Rectal smooth muscle tissue (tissue), 1 donor: ENCODE measurements around the gene PHTF2.

Source experiments
- H3K27ac ChIP-seq: one replicate; pipeline ENCODE4 v1.7.0; 2013; ENCODE audit warnings: low read depth, low read length, inconsistent platforms
- H3K27me3 ChIP-seq: one replicate; pipeline ENCODE4 v1.7.0; 2013; ENCODE audit warnings: low read length; ENCODE audit not compliant: control insufficient read depth, insufficient read depth
- H3K36me3 ChIP-seq: one replicate; pipeline ENCODE4 v1.7.0; 2013; ENCODE audit warnings: low read length; ENCODE audit not compliant: control insufficient read depth, insufficient read depth
- H3K4me1 ChIP-seq: one replicate; pipeline ENCODE4 v1.7.0; 2013; ENCODE audit warnings: low read length; ENCODE audit not compliant: control insufficient read depth, insufficient read depth
- H3K4me3 ChIP-seq: one replicate; pipeline ENCODE4 v1.7.0; 2013; ENCODE audit warnings: low read length
- H3K9ac ChIP-seq: one replicate; pipeline ENCODE4 v1.7.0; 2013; ENCODE audit warnings: low read length

Gene PHTF2

DNA sequence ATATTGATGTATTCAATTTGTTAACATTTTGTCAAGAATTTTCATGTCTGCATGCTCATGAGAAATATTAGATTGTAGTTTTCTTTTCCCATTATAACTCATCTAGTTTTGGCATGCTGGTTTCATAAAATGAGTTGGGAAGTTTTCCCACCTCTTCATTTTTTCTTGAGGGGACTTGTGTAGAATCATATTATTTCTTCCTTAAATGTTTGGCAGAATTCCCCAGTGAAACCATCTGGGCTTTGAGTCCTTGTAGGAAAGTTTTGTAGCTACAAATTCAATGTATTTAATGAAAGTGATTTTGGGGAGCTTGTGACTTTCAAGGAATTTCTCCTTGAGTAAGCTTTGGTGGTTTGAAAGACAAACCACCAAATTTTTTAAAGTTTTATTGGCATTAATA, 173.2 kb downstream of the PHTF2 start:
- H3K27ac ChIP-seq = no peak overlapping the region
- H3K36me3 ChIP-seq = no peaks in the 10 kb centered on the region
- H3K27me3 ChIP-seq = no peaks in the 10 kb centered on the region
- no peaks in the 10 kb centered on the region for H3K4me1 ChIP-seq
- no peak overlapping the region for H3K4me3 ChIP-seq
- H3K9ac ChIP-seq = no peak overlapping the region

DNA sequence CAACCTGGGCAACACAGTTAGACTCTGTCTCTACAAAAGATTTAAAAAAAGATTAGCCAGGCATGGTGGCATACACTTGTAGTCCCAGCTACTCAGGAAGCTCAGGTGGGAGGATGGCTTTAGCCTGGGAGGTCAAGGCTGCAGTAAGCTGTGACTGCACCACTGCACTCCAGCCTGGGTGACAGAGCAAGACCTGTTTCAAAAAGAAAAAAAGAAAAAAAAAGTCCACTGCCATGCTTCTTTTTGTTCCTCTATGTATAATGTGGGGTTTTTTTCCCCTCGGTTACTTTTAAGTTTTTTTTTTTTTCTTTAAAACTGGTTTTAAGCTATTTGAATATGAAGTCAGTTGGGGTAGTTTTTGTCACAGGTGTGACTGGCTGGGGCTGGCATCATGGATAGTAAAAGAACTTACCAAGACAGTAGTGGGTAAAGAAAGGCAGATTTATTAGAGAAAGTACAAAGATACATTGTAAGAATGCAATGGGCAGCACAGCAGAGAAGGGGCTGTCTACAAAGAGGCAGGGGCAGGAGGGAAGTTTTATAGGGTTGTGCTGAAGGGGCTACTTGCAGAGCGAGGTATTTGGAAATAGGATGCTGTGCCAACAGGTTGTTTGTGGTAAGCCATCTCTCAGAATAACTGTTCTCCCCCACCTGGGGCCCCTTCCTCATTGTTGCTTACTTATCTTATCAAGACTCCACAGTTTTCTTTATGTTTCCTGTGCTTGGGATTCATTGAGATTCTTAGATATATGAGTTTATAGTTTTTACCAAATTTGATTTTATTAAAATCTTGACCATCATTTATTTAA, 177.3 kb downstream of the PHTF2 start:
- no peak overlapping the region for H3K27ac ChIP-seq
- no peak overlapping the region for H3K9ac ChIP-seq
- H3K27me3 ChIP-seq = no peaks in the 10 kb centered on the region
- no peaks in the 10 kb centered on the region for H3K36me3 ChIP-seq
- no peaks in the 10 kb centered on the region for H3K4me1 ChIP-seq
- H3K4me3 ChIP-seq = no peak overlapping the region

DNA sequence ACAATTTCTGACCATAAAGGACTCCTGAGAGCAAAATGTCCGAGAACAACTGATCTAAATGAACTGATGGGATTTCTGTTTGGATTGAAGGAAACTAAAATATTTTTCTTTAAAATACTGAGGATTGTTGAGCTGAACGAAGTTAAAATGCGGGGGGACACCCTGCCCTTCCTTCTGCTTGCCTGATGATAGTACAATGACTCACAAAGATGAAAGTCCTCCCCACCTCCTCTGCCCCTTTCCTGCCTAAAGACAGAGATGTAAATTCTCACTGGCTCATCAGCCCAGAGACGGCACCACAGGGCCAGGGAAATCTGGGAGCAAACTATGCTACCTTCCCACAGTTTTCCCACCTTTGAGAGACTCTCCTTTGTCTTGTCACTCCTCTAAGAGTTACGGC, 180.6 kb downstream of the PHTF2 start:
- no peaks in the 10 kb centered on the region for H3K27me3 ChIP-seq
- no peak overlapping the region for H3K27ac ChIP-seq
- no peaks in the 10 kb centered on the region for H3K4me1 ChIP-seq
- no peak overlapping the region for H3K4me3 ChIP-seq
- H3K9ac ChIP-seq = no peak overlapping the region
- no peaks in the 10 kb centered on the region for H3K36me3 ChIP-seq

DNA sequence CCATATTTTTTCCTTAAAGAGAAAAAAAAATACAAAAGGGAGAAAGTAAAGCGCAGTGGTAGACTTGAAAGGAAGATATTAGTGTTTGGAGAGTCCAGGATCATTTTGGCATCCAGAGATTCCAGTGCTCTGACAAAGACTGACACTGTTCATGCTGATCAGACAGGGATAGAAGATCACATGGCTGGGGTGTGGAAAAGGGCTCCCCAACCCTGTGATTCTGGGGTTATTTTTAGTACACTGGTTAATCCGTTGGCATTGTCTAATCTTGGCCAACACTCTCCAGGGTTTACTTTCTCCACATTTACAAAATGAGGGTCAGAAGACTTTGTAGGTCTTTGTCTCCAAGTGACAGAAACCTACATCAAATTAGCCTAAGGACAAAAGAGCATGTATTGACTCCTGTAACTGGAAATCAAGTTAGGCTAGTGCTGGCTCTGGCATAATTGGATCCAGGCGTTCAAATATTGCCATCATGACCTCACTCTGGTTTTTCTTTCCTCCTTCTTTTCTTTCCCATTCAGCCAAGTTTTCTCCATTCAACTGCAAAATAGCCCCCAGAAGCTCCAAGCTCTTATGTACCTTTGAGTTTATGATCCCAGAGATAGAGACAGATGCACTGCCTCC, 181.6 kb downstream of the PHTF2 start:
- Histone ChIP-seq H3K4me3 (no peak overlapping the region), H3K27ac (no peak overlapping the region), H3K9ac (no peak overlapping the region), H3K36me3 (no peaks in the 10 kb centered on the region), H3K4me1 (no peaks in the 10 kb centered on the region), H3K27me3 (no peaks in the 10 kb centered on the region)

DNA sequence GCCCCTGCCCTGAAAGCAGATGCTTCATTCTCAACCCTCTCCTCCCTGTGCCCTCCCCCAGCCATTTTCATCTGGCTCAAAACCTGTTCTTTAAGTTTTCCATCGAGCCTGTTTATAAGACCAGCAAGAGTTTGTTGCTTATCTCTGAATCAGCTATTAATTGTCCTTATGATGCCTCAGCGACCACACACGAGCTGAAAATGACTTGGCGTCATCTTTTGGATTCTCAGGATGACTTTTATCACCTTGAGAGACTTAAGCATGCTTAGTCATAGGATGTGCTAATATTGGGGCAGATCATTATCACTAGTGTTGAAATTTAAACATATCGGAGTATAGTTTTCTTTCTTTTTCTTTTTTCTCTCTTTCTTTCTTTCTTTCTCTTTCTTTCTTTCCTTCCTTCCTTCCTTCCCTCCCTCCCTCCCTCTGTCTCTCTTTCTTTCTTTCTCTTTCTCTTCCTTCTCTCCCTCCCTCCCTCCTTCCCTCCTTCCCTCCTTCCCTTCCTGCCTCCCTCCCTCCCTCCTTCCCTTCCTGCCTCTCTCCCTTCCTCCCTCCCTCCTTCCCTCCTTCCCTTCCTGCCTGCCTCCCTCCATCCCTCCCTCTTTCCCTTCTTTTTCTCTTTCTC, 184.5 kb downstream of the PHTF2 start:
- Histone ChIP-seq H3K27ac (no peak overlapping the region), H3K4me1 (no peaks in the 10 kb centered on the region), H3K9ac (no peak overlapping the region), H3K4me3 (no peak overlapping the region), H3K36me3 (no peaks in the 10 kb centered on the region), H3K27me3 (no peaks in the 10 kb centered on the region)

DNA sequence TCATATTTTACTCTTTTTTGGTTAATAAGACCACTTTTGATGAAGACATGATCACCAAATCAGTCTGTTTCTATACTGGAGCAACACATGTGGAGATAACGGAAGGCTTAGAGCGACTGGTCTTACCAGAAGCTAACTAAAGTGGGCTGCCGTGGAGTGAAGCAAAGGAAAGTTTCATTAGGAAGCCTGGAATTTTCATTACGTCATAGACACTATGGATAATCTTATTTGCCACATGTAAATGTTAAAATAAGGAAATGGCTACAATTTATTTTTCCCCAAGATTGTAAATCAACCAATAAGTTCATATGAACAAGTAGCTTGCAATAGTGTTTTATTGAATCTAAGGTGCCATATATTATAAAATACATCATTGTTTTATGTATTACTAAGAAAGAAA, 185.4 kb downstream of the PHTF2 start:
- H3K4me1 ChIP-seq = no peaks in the 10 kb centered on the region
- no peak overlapping the region for H3K4me3 ChIP-seq
- no peak overlapping the region for H3K9ac ChIP-seq
- no peaks in the 10 kb centered on the region for H3K27me3 ChIP-seq
- no peak overlapping the region for H3K27ac ChIP-seq
- H3K36me3 ChIP-seq = no peaks in the 10 kb centered on the region

DNA sequence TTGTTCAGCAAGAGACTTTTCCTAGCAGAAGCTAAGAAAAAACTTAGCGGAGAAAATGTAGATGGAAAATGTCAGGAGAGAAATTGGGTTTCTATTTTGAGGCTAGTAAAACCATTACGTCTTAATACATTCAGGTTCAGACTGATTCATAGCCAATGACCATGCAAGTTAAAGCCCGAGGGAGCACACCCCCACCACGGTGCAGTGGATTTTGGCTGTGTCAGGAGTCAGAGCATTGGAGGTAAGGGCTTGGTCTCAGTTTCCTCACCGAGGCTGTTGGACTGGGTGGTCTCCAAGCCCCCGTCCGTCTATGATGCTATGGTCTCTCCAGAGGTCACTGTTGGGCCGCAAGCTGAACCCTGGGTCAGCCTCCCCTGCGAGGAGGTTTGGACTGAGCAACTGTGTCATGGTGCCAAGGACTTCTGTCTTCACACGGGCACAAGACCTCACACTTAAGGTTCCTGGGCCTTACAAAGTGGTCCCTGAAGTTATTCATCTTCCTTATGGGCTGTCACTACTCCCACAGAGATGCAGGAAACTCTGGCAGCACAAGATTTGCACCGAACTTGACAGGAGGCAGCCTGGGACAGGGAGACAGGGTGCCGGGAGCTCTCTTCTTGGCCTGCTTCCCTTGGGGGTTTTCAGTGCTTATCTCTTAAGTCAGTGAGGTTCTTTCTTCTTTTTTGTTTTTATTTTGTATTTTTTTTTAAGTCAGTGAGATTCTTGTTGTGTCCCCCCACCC, 186.8 kb downstream of the PHTF2 start:
- Histone ChIP-seq H3K36me3 (no peaks in the 10 kb centered on the region), H3K27ac (no peak overlapping the region), H3K4me1 (no peaks in the 10 kb centered on the region), H3K27me3 (no peaks in the 10 kb centered on the region), H3K4me3 (no peak overlapping the region), H3K9ac (no peak overlapping the region)

DNA sequence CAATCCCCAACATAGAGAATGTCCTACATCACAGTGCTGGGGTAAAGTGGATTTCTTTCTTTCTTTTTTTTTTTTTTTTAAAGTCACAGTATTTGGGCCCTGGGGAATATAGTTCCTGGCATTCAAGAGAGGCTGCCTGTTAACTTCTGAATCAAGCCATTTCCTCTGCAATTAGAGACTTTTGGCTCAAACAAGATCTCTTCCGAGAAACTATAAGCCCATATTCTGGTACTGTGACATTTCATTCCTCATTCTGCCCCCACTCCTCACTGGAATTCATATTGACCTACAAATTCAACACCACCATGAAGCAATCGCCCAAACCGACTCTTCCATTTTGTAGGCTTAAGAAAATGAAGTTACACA, 187.4 kb downstream of the PHTF2 start:
- H3K4me1 ChIP-seq = no peaks in the 10 kb centered on the region
- H3K27me3 ChIP-seq = no peaks in the 10 kb centered on the region
- H3K36me3 ChIP-seq = no peaks in the 10 kb centered on the region
- no peak overlapping the region for H3K27ac ChIP-seq
- no peak overlapping the region for H3K4me3 ChIP-seq
- no peak overlapping the region for H3K9ac ChIP-seq

DNA sequence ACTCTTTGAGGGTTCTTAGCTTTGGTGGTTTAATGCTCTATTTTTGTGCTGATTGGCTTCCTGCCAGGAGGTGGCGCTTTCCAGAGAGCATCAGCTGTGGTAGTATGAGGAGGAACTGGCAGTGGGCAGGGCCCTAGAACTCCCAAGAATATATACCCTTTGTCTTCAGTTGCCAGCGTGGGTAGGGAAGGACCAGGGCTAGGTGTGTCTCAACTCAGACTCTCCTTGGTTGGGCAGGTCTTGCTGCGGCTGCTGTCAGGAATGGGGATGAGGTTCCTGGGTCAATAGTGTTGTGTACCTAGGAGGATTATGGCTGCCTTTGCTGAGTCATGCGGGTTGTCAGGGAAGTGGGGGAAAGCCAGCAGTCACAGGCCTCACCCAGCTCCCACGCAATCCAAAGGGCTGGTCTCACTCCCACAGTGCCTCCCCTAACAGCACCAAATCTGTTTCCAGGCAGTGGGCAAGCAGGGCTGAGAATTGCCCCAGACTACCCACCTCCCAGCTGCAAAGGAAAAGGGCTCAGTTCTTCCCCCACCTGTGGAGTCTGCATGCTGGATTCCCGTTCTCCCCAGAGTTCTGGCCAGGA, 191.5 kb downstream of the PHTF2 start:
- Histone ChIP-seq H3K27ac (no peak overlapping the region), H3K4me3 (no peak overlapping the region), H3K4me1 (no peaks in the 10 kb centered on the region)

DNA sequence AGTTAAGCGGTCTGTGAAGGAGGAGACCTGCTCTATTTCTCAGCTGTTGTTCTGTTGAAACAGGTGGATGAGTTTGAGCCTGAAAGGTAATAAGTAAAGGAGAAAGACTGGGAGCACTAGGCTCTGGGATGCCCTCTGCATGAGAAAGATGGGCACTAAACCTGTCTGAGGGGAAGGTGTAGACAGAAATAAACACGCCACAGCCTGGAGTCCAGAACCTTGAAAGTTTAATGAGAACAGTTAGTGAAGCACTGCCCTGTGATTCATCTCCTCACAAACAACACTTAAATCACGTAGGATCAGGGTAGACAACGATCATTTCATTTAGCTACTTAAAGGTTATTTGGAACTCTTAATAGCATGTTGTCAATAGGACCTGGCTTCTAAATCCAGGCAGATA, 193.1 kb downstream of the PHTF2 start:
- H3K4me1 ChIP-seq = no peaks in the 10 kb centered on the region
- H3K9ac ChIP-seq = no peak overlapping the region
- no peak overlapping the region for H3K4me3 ChIP-seq
- no peak overlapping the region for H3K27ac ChIP-seq
- H3K27me3 ChIP-seq = no peaks in the 10 kb centered on the region
- H3K36me3 ChIP-seq = no peaks in the 10 kb centered on the region

More for the DNA sequence above, 191.5 kb downstream of the PHTF2 start:
- Histone ChIP-seq H3K9ac (no peak overlapping the region), H3K36me3 (no peaks in the 10 kb centered on the region), H3K27me3 (no peaks in the 10 kb centered on the region)

DNA sequence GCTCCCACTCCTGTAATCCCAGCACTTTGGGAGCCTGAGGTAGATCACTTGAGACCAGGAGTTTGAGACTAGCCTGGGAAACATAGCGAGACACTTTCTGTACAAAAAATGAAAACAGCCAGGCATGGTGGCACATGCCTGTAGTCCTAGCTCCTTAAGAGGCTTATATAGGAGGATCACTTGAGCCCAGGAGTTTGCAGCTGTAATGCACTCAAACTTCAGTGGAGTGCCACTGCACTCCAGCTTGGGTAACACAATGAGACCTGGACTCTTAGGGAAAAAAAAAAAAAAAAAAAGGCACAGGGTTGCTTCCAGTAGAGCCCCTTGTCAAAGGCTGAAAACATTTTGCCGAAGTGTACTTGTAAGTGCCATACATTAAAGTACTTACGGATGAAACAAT, 195.3 kb downstream of the PHTF2 start:
- H3K36me3 ChIP-seq = no peaks in the 10 kb centered on the region
- no peaks in the 10 kb centered on the region for H3K4me1 ChIP-seq
- no peak overlapping the region for H3K9ac ChIP-seq
- H3K27me3 ChIP-seq = no peaks in the 10 kb centered on the region
- H3K27ac ChIP-seq = no peak overlapping the region
- H3K4me3 ChIP-seq = no peak overlapping the region

DNA sequence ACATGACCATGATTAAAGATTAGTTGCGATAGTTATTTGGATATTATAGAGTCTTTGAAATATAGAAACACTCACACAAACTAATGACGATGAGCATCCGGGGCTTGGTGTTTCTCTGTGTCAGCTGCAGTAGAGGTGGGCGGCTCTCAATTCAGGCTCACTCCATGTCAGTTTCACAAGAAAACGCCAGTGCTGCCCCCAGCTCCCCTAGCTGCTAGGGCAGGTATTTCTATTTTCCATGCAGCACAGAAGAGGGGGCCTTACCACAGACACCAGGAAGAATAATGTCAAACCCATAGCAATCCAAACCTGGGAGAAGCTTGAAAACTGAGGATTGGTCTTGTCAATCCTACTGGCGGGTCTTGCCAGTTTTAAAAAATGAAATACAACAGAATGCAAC, 197.1 kb downstream of the PHTF2 start:
- no peaks in the 10 kb centered on the region for H3K4me1 ChIP-seq
- no peaks in the 10 kb centered on the region for H3K36me3 ChIP-seq
- H3K27me3 ChIP-seq = no peaks in the 10 kb centered on the region
- no peak overlapping the region for H3K4me3 ChIP-seq
- H3K9ac ChIP-seq = no peak overlapping the region
- no peak overlapping the region for H3K27ac ChIP-seq
